ACC112 (cell line): ENCODE data around the gene NTRK2.

Source experiments
- H2AFZ ChIP-seq: fragments of 200-600 bp; sonication (generic); one replicate; pipeline ENCODE4 v1.6.0; 2017; ENCODE audit warnings: antibody characterized with exemption, low read length; ENCODE audit not compliant: unreplicated experiment
- H3K27ac ChIP-seq: fragments of 200-600 bp; sonication (generic); 2 replicates; pipeline ENCODE4 v1.5.1; 2014; ENCODE audit warnings: low read depth, mild to moderate bottlenecking, antibody characterized with exemption, low read length, moderate library complexity
- H3K27me3 ChIP-seq: fragments of 200-600 bp; sonication (generic); 2 replicates; pipeline ENCODE4 v1.6.1; 2014; ENCODE audit warnings: mild to moderate bottlenecking, antibody characterized with exemption, low read length, moderate library complexity, mixed read lengths; ENCODE audit not compliant: insufficient read depth
- H3K36me3 ChIP-seq: fragments of 200-600 bp; sonication (generic); 2 replicates; pipeline ENCODE4 v1.6.1; 2016; ENCODE audit warnings: mild to moderate bottlenecking, antibody characterized with exemption, low read length, moderate library complexity, mixed read lengths; ENCODE audit not compliant: insufficient read depth
- H3K4me1 ChIP-seq: fragments of 200-600 bp; sonication (generic); one replicate; pipeline ENCODE4 v1.6.1; 2016; ENCODE audit warnings: low read length, mixed read lengths; ENCODE audit not compliant: insufficient read depth, unreplicated experiment, control insufficient read depth
- H3K4me3 ChIP-seq: fragments of 200-600 bp; sonication (generic); 2 replicates; pipeline ENCODE4 v1.5.1; 2014; ENCODE audit warnings: mild to moderate bottlenecking, low read depth, low read length
- H3K79me2 ChIP-seq: fragments of 200-600 bp; sonication (generic); one replicate; pipeline ENCODE4 v1.6.0; 2016; ENCODE audit warnings: low read length; ENCODE audit not compliant: control insufficient read depth, unreplicated experiment, insufficient read depth

NTRK2 gene

DNA sequence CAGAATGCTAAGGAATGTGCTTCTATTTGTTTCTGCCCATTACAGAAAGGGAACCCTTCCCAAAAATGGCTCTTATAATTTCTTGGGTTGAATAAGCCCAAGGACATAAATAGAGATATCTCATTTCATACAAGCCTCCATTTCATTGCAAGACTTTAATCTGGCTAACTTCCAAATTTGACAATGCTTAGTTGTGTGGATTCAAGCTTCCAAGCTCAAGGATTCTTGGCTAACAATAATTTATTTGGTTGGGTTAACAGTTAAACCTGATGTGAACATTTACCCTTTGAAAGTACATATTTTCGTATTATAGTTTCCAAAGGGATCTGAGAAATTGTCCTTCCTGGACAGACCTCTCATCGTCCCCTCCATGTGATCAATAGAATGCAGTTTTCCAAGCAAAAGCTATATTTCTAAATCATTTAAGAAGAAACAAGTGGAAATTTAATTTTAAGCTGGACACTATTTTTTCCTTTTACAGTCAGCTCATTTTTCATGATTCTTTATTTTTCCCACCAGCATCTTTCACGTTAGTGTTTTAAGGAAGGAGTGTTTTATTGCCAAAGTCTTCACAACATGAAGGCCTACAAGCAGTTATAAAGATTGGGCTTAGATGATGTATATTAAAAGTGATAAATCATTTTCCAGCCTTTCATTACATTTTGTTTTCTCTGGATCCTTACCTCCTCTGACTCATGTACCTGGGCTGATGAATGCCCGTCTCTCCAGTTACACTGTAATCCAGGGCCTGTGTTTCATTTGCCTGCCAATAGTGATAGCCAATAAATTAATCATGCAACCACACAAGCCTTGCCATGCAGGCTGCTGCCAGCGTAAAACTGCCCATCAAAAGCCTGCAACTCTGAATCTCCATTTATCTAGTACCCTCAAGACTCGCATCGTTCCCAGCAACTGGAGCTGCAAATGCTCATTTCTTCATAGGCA lies 176.7 kb downstream of the NTRK2 start:
- Histone ChIP-seq H3K36me3 (no peaks in the 10 kb centered on the region), H3K4me1 (no peaks in the 10 kb centered on the region), H3K27me3 (no peaks in the 10 kb centered on the region), H3K4me3 (no peak overlapping the region), H3K79me2 (no peaks in the 10 kb centered on the region), H3K27ac (no peak overlapping the region), H2AFZ (no peak overlapping the region)

DNA sequence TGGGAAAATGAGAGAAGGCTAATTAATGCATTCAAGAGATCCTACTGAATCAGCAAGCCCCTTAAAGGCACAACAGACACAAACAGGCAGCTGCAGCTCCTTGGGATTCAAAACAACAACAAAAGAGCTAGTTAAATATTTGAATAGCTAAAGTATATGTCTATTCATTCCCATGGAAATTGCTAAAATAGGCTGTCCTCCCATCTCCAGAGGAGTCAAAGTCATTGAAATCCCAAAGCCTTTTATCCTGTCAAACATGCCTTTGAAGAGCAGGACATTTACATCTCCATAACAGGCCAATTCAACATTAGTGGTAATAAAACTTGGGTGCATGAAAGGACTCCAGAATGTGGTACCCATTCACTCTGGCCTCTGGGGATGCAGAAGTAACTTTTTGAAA lies 177.4 kb downstream of the NTRK2 start:
- H3K4me1 ChIP-seq, result no peaks in the 10 kb centered on the region
- H3K79me2 ChIP-seq, result no peaks in the 10 kb centered on the region
- H3K27ac ChIP-seq, result no peak overlapping the region
- no peak overlapping the region for H3K4me3 ChIP-seq
- no peak overlapping the region for H2AFZ ChIP-seq
- H3K36me3 ChIP-seq, result no peaks in the 10 kb centered on the region
- H3K27me3 ChIP-seq, result no peaks in the 10 kb centered on the region

DNA sequence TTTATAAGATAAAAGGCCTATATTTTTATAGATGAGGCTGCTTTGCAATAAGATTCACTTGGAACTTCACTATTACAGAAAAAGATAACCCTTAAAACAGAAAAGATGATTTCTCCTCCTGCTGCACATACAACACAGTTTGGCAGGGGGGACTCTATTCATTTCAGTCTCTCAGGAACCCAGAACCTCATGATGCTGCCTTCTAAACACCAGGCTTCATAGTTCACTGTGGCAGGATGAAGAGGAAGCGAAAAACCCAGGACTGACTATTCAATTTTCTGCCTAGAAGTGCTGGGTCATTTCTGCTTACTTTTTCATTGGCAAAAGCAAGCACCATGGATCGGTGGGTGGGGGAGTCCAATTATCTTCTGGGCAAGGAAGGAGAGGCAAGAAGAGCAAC lies 179.5 kb downstream of the NTRK2 start:
- H3K4me3 ChIP-seq, result no peak overlapping the region
- H3K79me2 ChIP-seq, result no peaks in the 10 kb centered on the region
- H2AFZ ChIP-seq, result no peak overlapping the region
- no peaks in the 10 kb centered on the region for H3K4me1 ChIP-seq
- no peaks in the 10 kb centered on the region for H3K27me3 ChIP-seq
- no peak overlapping the region for H3K27ac ChIP-seq
- H3K36me3 ChIP-seq, result no peaks in the 10 kb centered on the region

DNA sequence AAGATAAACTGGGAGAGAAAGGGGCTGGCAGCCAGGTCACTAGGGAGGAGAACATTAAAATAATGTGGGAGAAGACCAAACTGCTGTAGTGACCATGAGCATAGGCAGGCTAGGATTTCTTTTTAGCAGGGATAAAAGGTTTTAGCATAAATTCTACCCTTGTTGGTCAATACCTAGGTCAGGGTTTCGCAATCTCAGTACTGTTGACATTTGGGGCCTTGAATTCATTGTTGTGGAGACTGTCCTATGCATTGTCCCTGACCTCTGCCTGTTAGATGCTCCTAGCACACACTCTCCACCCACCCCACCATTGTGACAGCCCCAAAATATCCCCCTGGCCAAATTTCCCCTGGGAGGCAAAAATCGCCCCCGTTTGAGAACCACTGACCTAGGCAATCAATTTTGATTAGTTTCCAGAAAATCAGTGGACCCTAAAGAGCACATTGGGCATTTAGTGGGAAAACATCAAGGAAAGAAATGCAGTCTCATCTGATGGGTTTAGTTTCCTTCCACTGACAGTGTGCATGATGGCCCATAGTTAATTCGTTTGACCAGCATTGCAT lies 181.4 kb downstream of the NTRK2 start:
- H3K4me3 ChIP-seq, result no peak overlapping the region
- no peaks in the 10 kb centered on the region for H3K79me2 ChIP-seq
- no peak overlapping the region for H3K27ac ChIP-seq
- no peaks in the 10 kb centered on the region for H3K36me3 ChIP-seq
- no peaks in the 10 kb centered on the region for H3K27me3 ChIP-seq
- H2AFZ ChIP-seq, result no peak overlapping the region
- H3K4me1 ChIP-seq, result no peaks in the 10 kb centered on the region

DNA sequence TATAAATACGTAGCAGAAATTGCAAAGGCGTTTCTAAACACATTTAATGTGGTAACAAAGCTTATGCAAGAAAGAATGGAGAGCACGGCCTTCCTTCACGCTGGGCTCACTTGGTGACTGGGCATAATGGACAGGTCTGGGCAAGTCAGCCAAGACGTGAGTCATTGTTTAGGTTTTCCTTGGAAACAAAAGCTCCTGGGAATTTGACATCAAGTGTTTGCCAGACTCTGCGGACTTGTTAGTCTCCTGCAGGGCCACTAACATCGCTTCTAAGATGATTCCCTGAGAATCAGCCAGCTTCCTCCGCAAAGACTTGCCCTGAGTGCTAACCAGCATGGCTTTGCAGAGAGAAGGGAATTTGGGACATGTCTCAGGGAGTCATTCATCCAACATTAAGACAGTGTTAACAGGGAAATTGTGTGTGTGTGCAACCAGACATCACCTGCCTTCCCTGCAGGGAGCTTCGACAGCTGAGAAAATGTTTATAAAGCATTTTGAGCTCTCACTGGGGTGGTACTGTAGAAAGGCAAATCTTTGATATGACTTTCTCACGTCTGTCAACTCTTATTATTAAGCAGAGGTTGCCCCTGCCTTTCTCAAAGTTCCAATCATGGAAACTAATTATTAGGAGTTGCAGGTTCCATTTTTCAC lies 182.5 kb downstream of the NTRK2 start:
- Histone ChIP-seq H3K79me2 (no peaks in the 10 kb centered on the region), H3K27ac (no peak overlapping the region), H3K27me3 (no peaks in the 10 kb centered on the region), H3K4me3 (no peak overlapping the region), H2AFZ (no peak overlapping the region), H3K36me3 (no peaks in the 10 kb centered on the region), H3K4me1 (no peaks in the 10 kb centered on the region)

DNA sequence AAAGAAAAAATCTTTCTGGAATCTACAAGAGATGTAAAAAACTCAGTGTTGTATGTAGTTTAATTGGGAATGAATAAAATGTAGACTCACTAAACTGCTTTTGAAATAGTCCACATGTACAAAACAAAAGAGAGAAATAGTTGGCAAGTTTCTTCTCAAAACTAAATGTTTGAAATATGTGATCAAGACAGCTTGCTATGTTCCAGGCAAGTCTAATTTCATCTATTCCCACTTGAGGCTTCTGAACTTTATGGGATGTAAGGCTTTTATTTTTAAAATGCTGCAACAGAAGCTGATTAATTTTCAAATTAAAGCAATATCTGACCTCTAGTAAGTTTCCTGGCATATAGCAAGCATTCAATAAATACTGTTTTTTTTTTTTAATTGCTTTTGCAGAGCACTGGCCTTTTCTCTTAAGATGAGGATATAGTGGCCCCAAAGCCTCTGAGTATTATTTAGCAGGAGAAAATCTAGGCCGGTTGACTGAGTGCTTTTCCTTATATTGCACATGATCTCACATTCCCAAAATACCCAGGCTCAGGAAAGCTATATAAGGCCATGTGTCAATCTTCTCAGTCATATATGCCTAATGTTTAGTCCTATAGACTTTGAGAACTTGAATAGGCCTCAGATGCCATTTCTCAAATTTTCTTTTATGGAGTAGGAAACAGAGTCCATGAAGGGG lies 183.2 kb downstream of the NTRK2 start:
- Histone ChIP-seq H3K27me3 (no peaks in the 10 kb centered on the region), H3K4me1 (no peaks in the 10 kb centered on the region), H2AFZ (no peak overlapping the region), H3K79me2 (no peaks in the 10 kb centered on the region), H3K27ac (no peak overlapping the region), H3K36me3 (no peaks in the 10 kb centered on the region), H3K4me3 (no peak overlapping the region)

DNA sequence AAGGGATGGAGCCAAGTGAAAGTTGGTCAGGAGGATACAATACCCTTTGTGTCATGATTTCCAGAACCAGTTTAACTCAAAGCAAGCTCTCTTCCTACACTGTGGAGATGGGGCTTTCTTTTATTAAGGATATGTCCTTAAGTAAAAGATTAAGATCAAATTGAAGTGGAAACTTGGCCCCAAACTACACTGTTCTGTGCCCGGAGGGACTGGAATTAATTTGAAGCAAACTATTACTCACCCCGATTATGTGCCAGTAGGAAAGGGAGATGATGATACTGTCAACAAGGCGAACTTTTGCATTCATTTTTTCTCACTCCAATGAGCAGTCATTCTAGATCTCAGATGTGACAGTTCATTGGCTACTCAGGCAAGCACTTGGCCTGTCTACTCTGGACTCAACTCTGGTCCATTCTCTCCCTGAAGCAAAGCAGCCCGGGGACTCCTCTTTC lies 186.7 kb downstream of the NTRK2 start:
- H3K36me3 ChIP-seq, result no peaks in the 10 kb centered on the region
- H3K27me3 ChIP-seq, result no peaks in the 10 kb centered on the region
- H3K79me2 ChIP-seq, result no peaks in the 10 kb centered on the region
- H3K4me1 ChIP-seq, result no peaks in the 10 kb centered on the region
- no peak overlapping the region for H3K27ac ChIP-seq
- no peak overlapping the region for H3K4me3 ChIP-seq
- H2AFZ ChIP-seq, result no peak overlapping the region

DNA sequence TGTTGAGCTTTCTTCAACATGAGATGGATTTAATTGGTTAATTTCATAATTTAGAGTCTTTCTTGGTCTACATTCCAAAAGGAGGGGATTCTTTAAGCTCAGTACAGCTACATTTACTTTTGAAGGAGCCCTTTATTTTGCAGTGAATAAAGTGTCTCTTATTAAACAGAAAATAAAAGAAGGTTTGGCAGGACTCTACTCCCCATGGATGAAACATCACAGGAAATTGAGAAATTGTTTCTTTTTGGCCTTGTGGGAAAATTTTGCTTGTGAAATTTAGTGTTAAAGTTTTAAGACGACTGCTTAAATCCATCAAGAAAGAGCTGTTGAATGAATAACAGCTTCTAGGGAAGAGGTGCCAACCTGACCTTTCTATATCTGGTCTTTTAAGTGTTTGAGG lies 187.7 kb downstream of the NTRK2 start:
- no peaks in the 10 kb centered on the region for H3K27me3 ChIP-seq
- no peaks in the 10 kb centered on the region for H3K79me2 ChIP-seq
- H3K27ac ChIP-seq, result no peak overlapping the region
- no peaks in the 10 kb centered on the region for H3K36me3 ChIP-seq
- H3K4me1 ChIP-seq, result no peaks in the 10 kb centered on the region
- H3K4me3 ChIP-seq, result no peak overlapping the region
- H2AFZ ChIP-seq, result no peak overlapping the region

DNA sequence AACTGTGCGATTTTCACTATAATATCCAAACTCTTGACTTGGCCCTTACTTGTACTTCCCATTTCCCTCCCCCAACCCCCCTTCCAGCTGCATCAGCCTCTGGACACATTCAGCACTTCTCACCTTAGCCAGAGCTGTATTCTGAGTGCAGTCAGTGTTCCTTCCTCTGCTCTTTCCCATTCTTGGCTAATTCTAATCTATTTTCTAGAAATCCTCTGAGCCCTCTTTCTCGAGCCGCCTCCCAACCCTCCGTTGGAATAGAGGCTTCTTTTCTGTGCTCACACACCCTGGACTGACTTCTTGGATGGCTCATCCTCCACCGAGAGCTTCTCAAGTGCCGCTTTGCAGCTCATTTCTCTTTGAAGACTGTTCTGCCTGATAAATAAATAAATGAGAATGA lies 188.8 kb downstream of the NTRK2 start:
- no peak overlapping the region for H3K4me3 ChIP-seq
- H3K36me3 ChIP-seq, result no peaks in the 10 kb centered on the region
- H2AFZ ChIP-seq, result no peak overlapping the region
- H3K27me3 ChIP-seq, result no peaks in the 10 kb centered on the region
- no peak overlapping the region for H3K27ac ChIP-seq
- no peaks in the 10 kb centered on the region for H3K79me2 ChIP-seq
- H3K4me1 ChIP-seq, result no peaks in the 10 kb centered on the region

DNA sequence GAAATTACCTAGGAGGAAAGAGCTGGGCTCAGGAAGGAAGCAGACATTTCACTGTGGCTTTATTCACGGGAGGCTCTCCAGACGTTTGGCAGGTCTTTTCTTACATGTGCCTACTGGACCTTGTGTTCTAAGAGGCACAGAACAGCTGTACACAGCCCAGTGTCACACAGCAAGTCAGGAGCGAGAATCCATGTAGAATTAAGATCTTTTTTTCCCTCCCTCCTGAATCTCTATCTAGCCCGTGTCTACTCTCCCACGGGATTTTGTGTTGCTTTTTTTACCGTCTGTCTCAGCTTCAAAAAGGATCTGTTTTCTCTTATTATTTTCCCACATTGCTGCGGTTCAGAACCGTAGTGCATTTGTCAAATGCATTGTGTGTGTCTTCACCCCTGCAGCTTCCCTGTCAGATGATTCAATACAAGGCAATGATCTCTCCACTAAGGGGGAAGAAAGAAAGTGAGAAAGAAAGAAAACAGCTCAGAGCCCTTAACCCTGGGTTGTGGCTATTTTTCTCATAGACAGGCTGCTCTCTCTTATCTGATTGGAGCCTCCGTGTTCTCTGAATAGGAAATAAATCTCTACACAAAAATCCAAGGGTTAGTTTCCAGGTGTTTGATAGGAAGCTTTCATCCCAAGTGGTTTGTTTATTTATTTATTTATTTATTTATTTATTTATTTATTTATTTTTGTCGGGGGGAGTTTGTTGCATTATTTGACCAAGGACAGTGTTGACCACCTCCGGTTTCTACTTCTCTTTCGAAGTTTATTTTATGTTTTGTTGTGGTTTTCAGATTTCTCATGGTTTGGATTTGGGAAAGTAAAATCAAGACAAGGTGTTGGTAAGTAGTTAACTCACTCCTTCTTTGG lies 191.0 kb downstream of the NTRK2 start:
- Histone ChIP-seq H3K4me3 (no peak overlapping the region), H3K79me2 (no peaks in the 10 kb centered on the region), H3K36me3 (no peaks in the 10 kb centered on the region), H3K4me1 (no peaks in the 10 kb centered on the region), H3K27me3 (no peaks in the 10 kb centered on the region), H3K27ac (no peak overlapping the region), H2AFZ (no peak overlapping the region)
